K562 (cell line): ENCODE results near the gene TPRG1L. TPM values are rescaled to one million over a fixed set of nuclear protein-coding genes. Genes with fewer than 3 reads are reported as not detected.

Experiments used
- ATAC-seq: fragments of 200-7000 bp; cut with Tn5 transposase; 3 replicates; pipeline ENCODE4 v1.9.1; 2020; ENCODE audit warnings: moderate library complexity
- BruUV-seq: library from RNA; stranded (reverse); fragments of 400-500 nt; replicated peaks from 2 replicates; lab custom pipeline; 2021; lab: Mats Ljungman, UMichigan
- CTCF ChIA-PET: fragments of 300-600 bp; formaldehyde crosslinking; extraction: SDS; loops from one replicate; lab custom pipeline; 2021; ENCODE audit warnings: low intra/inter-chr PET ratio; lab: Yijun Ruan, JAX
- POLR2A ChIA-PET: fragments of 300-600, 350-650 bp; sonication (Branson Sonifier 250); formaldehyde crosslinking; extraction: SDS; loops from one replicate; lab custom pipeline; 2021; ENCODE audit warnings: antibody characterized with exemption, inconsistent platforms; lab: Yijun Ruan, JAX
- DNase-seq, 4 experiments: peaks; one replicate each; pipeline versions ENCODE4 v3.0.0 to v3.0.0-alpha.2; 2011 to 2018; ENCODE audit warnings: low spot score in 3 of 4, mixed read lengths in 3 of 4; ENCODE audit errors: extremely low read depth in 1 of 4
- FAIRE-seq: peaks from 2 replicates; lab custom pipeline; 2011; peaks lifted over from hg19 to GRCh38; lab: Jason Lieb, UNC
- H2AFZ ChIP-seq: 2 replicates; pipeline ENCODE4 v1.6.0; 2011; ENCODE audit warnings: low read depth, low read length, control low read depth, inconsistent platforms
- H3K27ac ChIP-seq: fragments of 200-600 bp; 3 replicates; pipeline ENCODE4 v1.8.0; 2011; ENCODE audit warnings: low read depth, mild to moderate bottlenecking, control low read depth, inconsistent platforms, low read length, moderate library complexity, mixed read lengths; ENCODE audit errors: extremely low read depth
- H3K27me3 ChIP-seq, 2 experiments: fragments of 300-600 bp in 1 of 2; 2 replicates in 1 of 2; 3 replicates in 1 of 2; pipeline versions ENCODE4 v1.6.0 to v1.8.0; 2011; ENCODE audit warnings: inconsistent platforms in 2 of 2, low read length in 2 of 2, mild to moderate bottlenecking in 1 of 2, mixed read lengths in 1 of 2, moderate library complexity in 1 of 2; ENCODE audit not compliant: control insufficient read depth in 2 of 2, insufficient read depth in 2 of 2
- H3K36me3 ChIP-seq: fragments of 300-600 bp; 3 replicates; pipeline ENCODE4 v1.8.0; 2011; ENCODE audit warnings: mild to moderate bottlenecking, low read length, inconsistent platforms; ENCODE audit not compliant: control insufficient read depth, insufficient read depth
- H3K4me1 ChIP-seq, 2 experiments: fragments of 200-600 bp in 1 of 2; replicated peaks in 1 of 2; 2 replicates in 1 of 2; 3 replicates in 1 of 2; pipeline versions ENCODE4 v1.5.1 to v1.8.0; 2011; ENCODE audit warnings: inconsistent platforms in 2 of 2, low read length in 2 of 2, mild to moderate bottlenecking in 1 of 2, mixed read lengths in 1 of 2, moderate library complexity in 1 of 2; ENCODE audit not compliant: control insufficient read depth in 2 of 2, insufficient read depth in 2 of 2
- H3K4me2 ChIP-seq: 2 replicates; pipeline ENCODE4 v1.6.1; 2011; ENCODE audit warnings: low read length, control low read depth, inconsistent platforms, mixed read lengths; ENCODE audit not compliant: insufficient read depth
- H3K4me3 ChIP-seq: fragments of 200-600 bp; sonication (generic), shearing (Covaris generic); 2 replicates; pipeline ENCODE4 v1.5.1; 2016; ENCODE audit warnings: control low read depth, inconsistent platforms
- H3K79me2 ChIP-seq: fragments of 200-600 bp; 3 replicates; pipeline ENCODE4 v1.8.0; 2011; ENCODE audit warnings: low read length, inconsistent platforms; ENCODE audit not compliant: control insufficient read depth, insufficient read depth
- H3K9ac ChIP-seq, 2 experiments: 2 replicates each; pipeline versions ENCODE4 v1.6.0 to v1.6.1; 2011; ENCODE audit warnings: low read depth in 2 of 2, low read length in 2 of 2, control low read depth in 1 of 2, inconsistent platforms in 1 of 2, mild to moderate bottlenecking in 1 of 2, mixed read lengths in 1 of 2; ENCODE audit not compliant: insufficient read depth in 1 of 2
- H3K9me1 ChIP-seq: one replicate; pipeline ENCODE4 v1.6.0; 2011; ENCODE audit warnings: inconsistent platforms, mild to moderate bottlenecking, low read length, moderate library complexity; ENCODE audit not compliant: control insufficient read depth, insufficient read depth
- H3K9me3 ChIP-seq: replicated peaks from 2 replicates; pipeline ENCODE4 v1.5.1; 2011; ENCODE audit warnings: low read depth, low read length, inconsistent platforms; ENCODE audit not compliant: control insufficient read depth, insufficient read depth
- H4K20me1 ChIP-seq: replicated peaks from 2 replicates; pipeline ENCODE4 v1.6.1; 2011; ENCODE audit warnings: low read length, inconsistent platforms, mixed read lengths; ENCODE audit not compliant: control insufficient read depth, insufficient read depth
- FOXP1 ChIP-seq: sonication (generic); formaldehyde crosslinking; IDR thresholded peaks from 2 replicates; pipeline ENCODE4 v1.8.0; 2022; ENCODE audit warnings: mild to moderate bottlenecking, missing genetic modification reagents
- GMEB1 ChIP-seq: fragments of 250-450 bp; sonication (Bioruptor Pico); IDR thresholded peaks from 2 replicates; pipeline ENCODE4 v1.4.0; 2020; ENCODE audit warnings: mild to moderate bottlenecking
- IRF2 ChIP-seq: sonication (generic); formaldehyde crosslinking; IDR thresholded peaks from 2 replicates; pipeline ENCODE4 v1.8.1; 2022; ENCODE audit warnings: mild to moderate bottlenecking, missing genetic modification reagents
- JUNB ChIP-seq: fragments of 450-650 bp; formaldehyde crosslinking; conservative IDR thresholded peaks from 2 replicates; pipeline ENCODE4 v1.4.0; 2020; ENCODE audit warnings: mild to moderate bottlenecking
- MYNN ChIP-seq, 2 experiments: sonication (generic); formaldehyde crosslinking in 1 of 2; IDR thresholded peaks; 2 replicates each; pipeline versions ENCODE4 v1.5.0 to v1.6.1; 2016 to 2020; ENCODE audit warnings: antibody characterized with exemption in 1 of 2, missing genetic modification reagents in 1 of 2
- NFYB ChIP-seq: IDR thresholded peaks from 2 replicates; pipeline ENCODE4 v1.6.1; 2011; ENCODE audit warnings: mild to moderate bottlenecking, moderate library complexity; ENCODE audit not compliant: insufficient read length; ENCODE audit errors: extremely low read depth
- RAD21 ChIP-seq, 2 experiments: fragments of 250-450 bp in 1 of 2; fragments of 450-650 bp in 1 of 2; sonication (Bioruptor Pico) in 1 of 2; formaldehyde crosslinking in 1 of 2; IDR thresholded peaks in 1 of 2; conservative IDR thresholded peaks in 1 of 2; 2 replicates each; pipeline versions ENCODE4 v1.4.0 to v1.8.0; 2020 to 2022; ENCODE audit warnings: mild to moderate bottlenecking in 2 of 2, moderate library complexity in 1 of 2
- ZFPM2 ChIP-seq: fragments of 250-450 bp; sonication (Bioruptor Pico); IDR thresholded peaks from 2 replicates; pipeline ENCODE4 v1.5.1; 2022; ENCODE audit warnings: mild to moderate bottlenecking
- ZKSCAN1 ChIP-seq: fragments of 150-350 bp; IDR thresholded peaks from 2 replicates; pipeline ENCODE4 v1.6.1; 2016; ENCODE audit warnings: low read depth, low read length
- ZNF354B ChIP-seq: fragments of 250-450 bp; sonication (Bioruptor Pico); IDR thresholded peaks from 2 replicates; pipeline ENCODE4 v1.4.0; 2020
- ZNF431 ChIP-seq: sonication (generic); formaldehyde crosslinking; IDR thresholded peaks from 2 replicates; pipeline ENCODE4 v1.8.0; 2022; ENCODE audit warnings: mild to moderate bottlenecking, missing genetic modification reagents
- WGBS: fragments of 100-300 bp; shearing (Covaris generic); methylation state at CpG from one replicate; pipeline ENCODE4 v1.1.6; 2016; ENCODE audit warnings: low coverage, mixed read lengths; ENCODE audit not compliant: insufficient coverage; ENCODE audit errors: missing lambda C conversion rate; 5-methylcytosine and 5-hydroxymethylcytosine counted together
- in situ Hi-C: fragments of 300-500 bp; cut with MboI; formaldehyde crosslinking; loops from 4 replicates; pipeline ENCODE4 v1.15.0; 2018; ENCODE audit warnings: inconsistent platforms, mixed read lengths
- intact Hi-C: fragments of 100-400 bp; cut with micrococcal nuclease; formaldehyde crosslinking; loops from 2 replicates; pipeline ENCODE4 v1.14.2; 2022
- polyA plus RNA-seq, 8 experiments: library from polyadenylated mRNA; depleted of rRNA in 4 of 8; stranded (reverse) in 5 of 8; unstranded in 3 of 8; fragments of >200 nt; fragmentation: Nextera tagmentation in 2 of 8; fragmentation: Illumina TruSeq in 1 of 8; extraction: Ambion mirVana in 2 of 8; extraction: Trizol in 1 of 8; gene quantifications; 2 replicates each; pipeline versions ENCODE4 v1.2.1 to v1.2.3, GENCODE V29; 2011 to 2014; ENCODE audit warnings: inconsistent platforms in 1 of 8, missing spikeins in 1 of 8
- total RNA-seq, 7 experiments: library from RNA; depleted of rRNA in 6 of 7; stranded (reverse); fragments of >200 nt in 6 of 7; fragmentation: Illumina TruSeq in 2 of 7; extraction: Trizol in 2 of 7; gene quantifications; 2 replicates each; pipeline versions ENCODE4 v1.2.1 to v1.2.3, GENCODE V29; 2011 to 2021; ENCODE audit warnings: low replicate concordance in 1 of 7
- TF ChIP-seq, protein P1 (sequence below), 2 experiments: fragments of 450-650 bp in 1 of 2; IDR thresholded peaks; 2 replicates each; pipeline ENCODE4 v1.6.1; 2011 to 2017; ENCODE audit warnings: low read depth in 2 of 2, antibody characterized with exemption in 1 of 2, borderline replicate concordance in 1 of 2, low read length in 1 of 2, mild to moderate bottlenecking in 1 of 2, mixed read lengths in 1 of 2; ENCODE audit not compliant: control insufficient read depth in 1 of 2
- TF ChIP-seq, protein P2 (sequence below): sonication (generic); formaldehyde crosslinking; IDR thresholded peaks from 2 replicates; pipeline ENCODE4 v1.8.0; 2023; ENCODE audit warnings: mild to moderate bottlenecking, missing genetic modification reagents

Gene TPRG1L
- total and polyA plus RNA-seq, 9 of the 15 experiments (the other 6 are each of a cell fraction or from before 2014, with no cell fraction given), result 1.6 to 11.0 (median 6.2) TPM

DNA sequence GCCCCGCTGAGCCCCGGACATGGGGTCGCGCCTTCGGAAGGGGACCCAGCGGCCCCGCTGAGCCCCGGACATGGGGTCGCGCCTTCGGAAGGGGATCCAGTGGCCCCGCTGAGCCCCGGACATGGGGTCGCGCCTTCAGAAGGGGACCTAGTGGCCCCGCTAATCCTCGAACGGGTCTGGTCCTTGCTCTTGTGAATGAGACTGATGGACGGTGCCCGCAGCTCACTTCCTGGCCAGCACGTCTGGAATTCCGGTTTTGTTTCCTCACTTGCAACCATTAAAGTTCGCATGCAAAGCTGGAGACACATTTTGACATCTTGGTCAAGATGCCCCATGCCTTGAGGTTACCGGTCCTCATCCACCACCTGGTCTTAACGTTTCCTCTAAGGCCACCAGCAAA is 19.5 kb downstream of the TPRG1L start:
- H2AFZ ChIP-seq, result no peak overlapping the region
- H3K9ac ChIP-seq, result no peak overlapping the region
- no peaks in the 10 kb centered on the region for H3K27me3 ChIP-seq
- H3K9me3 ChIP-seq, result no peaks in the 10 kb centered on the region
- 86% methylated on average over 10 of the region's 25 CpGs for WGBS
- DNase-seq, result no peak
- intact Hi-C loops, result no loop called here
- no peak overlapping the region for H3K4me3 ChIP-seq
- TF ChIP-seq RAD21 (CRISPR knock-in tag; conservative IDR thresholded peaks at IDR 0.05 in 1 of 2, IDR thresholded peaks at IDR 0.05 in 1 of 2) (no peak), ZNF431 (CRISPR knock-in tag) (no peak), ZNF354B (CRISPR knock-in tag) (no peak), ZFPM2 (CRISPR knock-in tag) (no peak), JUNB (CRISPR knock-in tag) (no peak), FOXP1 (no peak), NFYB (no peak), IRF2 (CRISPR knock-in tag) (no peak), MYNN (IDR thresholded peaks at IDR 0.05) (no peak), MYNN (CRISPR knock-in tag; IDR thresholded peaks at IDR 0.05) (no peak), GMEB1 (no peak), ZKSCAN1 (no peak)
- TF ChIP-seq, protein P1, sequence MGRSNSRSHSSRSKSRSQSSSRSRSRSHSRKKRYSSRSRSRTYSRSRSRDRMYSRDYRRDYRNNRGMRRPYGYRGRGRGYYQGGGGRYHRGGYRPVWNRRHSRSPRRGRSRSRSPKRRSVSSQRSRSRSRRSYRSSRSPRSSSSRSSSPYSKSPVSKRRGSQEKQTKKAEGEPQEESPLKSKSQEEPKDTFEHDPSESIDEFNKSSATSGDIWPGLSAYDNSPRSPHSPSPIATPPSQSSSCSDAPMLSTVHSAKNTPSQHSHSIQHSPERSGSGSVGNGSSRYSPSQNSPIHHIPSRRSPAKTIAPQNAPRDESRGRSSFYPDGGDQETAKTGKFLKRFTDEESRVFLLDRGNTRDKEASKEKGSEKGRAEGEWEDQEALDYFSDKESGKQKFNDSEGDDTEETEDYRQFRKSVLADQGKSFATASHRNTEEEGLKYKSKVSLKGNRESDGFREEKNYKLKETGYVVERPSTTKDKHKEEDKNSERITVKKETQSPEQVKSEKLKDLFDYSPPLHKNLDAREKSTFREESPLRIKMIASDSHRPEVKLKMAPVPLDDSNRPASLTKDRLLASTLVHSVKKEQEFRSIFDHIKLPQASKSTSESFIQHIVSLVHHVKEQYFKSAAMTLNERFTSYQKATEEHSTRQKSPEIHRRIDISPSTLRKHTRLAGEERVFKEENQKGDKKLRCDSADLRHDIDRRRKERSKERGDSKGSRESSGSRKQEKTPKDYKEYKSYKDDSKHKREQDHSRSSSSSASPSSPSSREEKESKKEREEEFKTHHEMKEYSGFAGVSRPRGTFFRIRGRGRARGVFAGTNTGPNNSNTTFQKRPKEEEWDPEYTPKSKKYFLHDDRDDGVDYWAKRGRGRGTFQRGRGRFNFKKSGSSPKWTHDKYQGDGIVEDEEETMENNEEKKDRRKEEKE (IDR thresholded peaks at IDR 0.05; ENCODE audit: borderline replicate concordance in 1 of 2, control insufficient read depth in 1 of 2, low read depth in 2 of 2, low read length in 1 of 2), result no peak
- TF ChIP-seq, protein P2, sequence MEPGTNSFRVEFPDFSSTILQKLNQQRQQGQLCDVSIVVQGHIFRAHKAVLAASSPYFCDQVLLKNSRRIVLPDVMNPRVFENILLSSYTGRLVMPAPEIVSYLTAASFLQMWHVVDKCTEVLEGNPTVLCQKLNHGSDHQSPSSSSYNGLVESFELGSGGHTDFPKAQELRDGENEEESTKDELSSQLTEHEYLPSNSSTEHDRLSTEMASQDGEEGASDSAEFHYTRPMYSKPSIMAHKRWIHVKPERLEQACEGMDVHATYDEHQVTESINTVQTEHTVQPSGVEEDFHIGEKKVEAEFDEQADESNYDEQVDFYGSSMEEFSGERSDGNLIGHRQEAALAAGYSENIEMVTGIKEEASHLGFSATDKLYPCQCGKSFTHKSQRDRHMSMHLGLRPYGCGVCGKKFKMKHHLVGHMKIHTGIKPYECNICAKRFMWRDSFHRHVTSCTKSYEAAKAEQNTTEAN, result no peak
- no peak overlapping the region for H3K4me2 ChIP-seq
- ATAC-seq, result no peak
- no TSS peak for BruUV-seq
- no peak overlapping the region for H3K27ac ChIP-seq
- FAIRE-seq, result no peak
- no peaks in the 10 kb centered on the region for H3K9me1 ChIP-seq
- CTCF ChIA-PET, result no interaction called here
- H3K36me3 ChIP-seq, result peaks cover 47% of the 10 kb centered on the region; the same call in 2 of the 3 replicates
- in situ Hi-C loops, result no loop called here
- H3K4me1 ChIP-seq, result peaks cover 6% of the 10 kb centered on the region in 2 experiments; a peak in 4 of 5 replicates
- peaks cover 6% of the 10 kb centered on the region for H3K79me2 ChIP-seq
- 0 out of 2 replicates have a peak, but pooled peaks cover 7% of the 10 kb centered on the region for H4K20me1 ChIP-seq
- POLR2A ChIA-PET, result interaction anchor here (1.0 to 1.9 kb wide), 2 partner anchors 9 to 15 kb away, joined by 3 to 4 read pairs; no protein-coding TSS in a partner anchor
